Heart right ventricle (tissue), 16 donors: Measurements from ENCODE around the gene ZAP70. TPM values are rescaled to one million over a fixed set of nuclear protein-coding genes. Genes with fewer than 3 reads are reported as not detected.

ENCODE experiments used
- ATAC-seq, 8 donors: fragments of 200-7000 bp; cut with Tn5 transposase; one replicate each; pipeline ENCODE4 v1.9.1; 2020; ENCODE audit warnings: mild to moderate bottlenecking in 8 of 8, moderate library complexity in 8 of 8, moderate number of reproducible peaks in 1 of 8
- DNase-seq, 2 donors: peaks; one replicate each; pipeline ENCODE4 v3.0.0-alpha.2; 2020
- H3K27ac ChIP-seq, 10 donors: fragments of 200-600 bp; sonication (generic) in 2 of 10; one replicate each; pipeline versions ENCODE4 v1.5.0 to v1.8.0; 2020 to 2022; ENCODE audit warnings: mild to moderate bottlenecking in 3 of 10
- H3K27me3 ChIP-seq, 7 donors: fragments of 200-600 bp; one replicate each; pipeline ENCODE4 v1.8.0; 2021 to 2022; ENCODE audit warnings: mild to moderate bottlenecking in 2 of 7
- H3K36me3 ChIP-seq, 9 donors: fragments of 200-600 bp; sonication (generic) in 1 of 9; one replicate each; pipeline versions ENCODE4 v1.5.0 to v1.8.0; 2020 to 2022; ENCODE audit warnings: mild to moderate bottlenecking in 2 of 9
- H3K4me1 ChIP-seq, 9 donors: fragments of 200-600 bp; sonication (generic) in 1 of 9; one replicate each; pipeline versions ENCODE4 v1.5.0 to v1.8.0; 2020 to 2022; ENCODE audit warnings: mild to moderate bottlenecking in 4 of 9
- H3K4me3 ChIP-seq, 10 donors: fragments of 200-600 bp; sonication (generic) in 2 of 10; one replicate each; pipeline versions ENCODE4 v1.5.0 to v1.8.0; 2020 to 2022; ENCODE audit warnings: mild to moderate bottlenecking in 7 of 10, moderate library complexity in 2 of 10
- H3K9me3 ChIP-seq, 11 donors: fragments of 200-600 bp in 10 of 11; sonication (generic) in 2 of 11; one replicate each; pipeline versions ENCODE4 v1.5.0 to v1.8.0; 2013 to 2022; ENCODE audit warnings: mild to moderate bottlenecking in 2 of 11, control low read depth in 1 of 11, moderate library complexity in 1 of 11
- CTCF ChIP-seq, 9 donors: fragments of 200-600 bp; sonication (generic) in 2 of 9; IDR thresholded peaks; one replicate each; pipeline versions ENCODE4 v1.5.0 to v1.8.0; 2021 to 2022; ENCODE audit warnings: antibody characterized with exemption in 9 of 9, mild to moderate bottlenecking in 5 of 9, moderate library complexity in 1 of 9
- WGBS, 2 donors: extraction: QIAGEN DNeasy Blood & Tissue Kit; methylation state at CpG; one replicate each; pipeline ENCODE4 v1.1.7; 2013; ENCODE audit warnings: inconsistent platforms in 1 of 2; 5-methylcytosine and 5-hydroxymethylcytosine counted together
- intact Hi-C, 10 donors: fragments of 100-400 bp; cut with DNase I; formaldehyde crosslinking; loops; one replicate each; pipeline versions ENCODE4 v1.11.1 to v1.14.2; 2022
- polyA plus RNA-seq, 2 donors: library from polyadenylated mRNA; stranded (reverse); fragments of 200-250 nt; gene quantifications; one replicate each; pipeline ENCODE4 v1.2.3, GENCODE V29; 2013
- total RNA-seq, 10 donors: library from RNA; stranded (reverse); fragmentation: NEBNext Ultra II Directional in 3 of 10; extraction: Animal tissue kit (Norgen Biotek cat#: 25700) in 3 of 10; gene quantifications; one replicate each; pipeline versions ENCODE4 v1.2.1 to v1.2.4, GENCODE V29; 2021 to 2023
- donor health status: Arrhythmogenic right ventricular cardiomyopathy.
- donor health status: ischemic (EF 13 %, LVEDD 7.1; RV severe dilation, severe dysfunction).
- donor health status: healthy with polysubstance abuse.
- donor health status: DM: no; HTN: yes; CAD: no.
- donor health status: DM: no; HTN: no; CAD: no.
- donor health status: ischemic (EF 25% LVEDD 6.9; RV normal size, moderate dysfunction).
- donor health status: ischemic (EF 25% LVEDD 5.7; RV mildly dilated, moderate dysfunction).
- donor health status: healthy.
- donor health status: DM: yes; HTN: yes; CAD: no.
- donor health status: Ischemic cardiomyopathy.
- donor health status: ischemic (EF 35%, LVEDD 5.7; RV mildly dilated, moderate dysfunction).
- donor health status: nonischemic (EF 11% LVEDD 7.7; RV severe dilation, severe dysfunction).
- donor health status: DM: yes; HTN: yes; CAD: no.
- donor health status: PGD.
- donor health status: ischemic (EF 29% LVEDD 5.4; RV normal size, mild dysfunction).
- donor health status: nonischemic (EF 23%, LVEDD 6.1; RV moderate dilation, normal function).

ZAP70 gene
- total and polyA plus RNA-seq, 12 donors, result 0.42 to 8.7 (median 0.67) TPM

GRCh38 chr2:97788986-97789644 lies 75.7 kb downstream of the ZAP70 start:
- Histone ChIP-seq H3K27ac (no peak overlapping the region), H3K36me3 (peaks cover 0 to 84% (median 19%) of the 10 kb centered on the region in 9 donors), H3K4me3 (no peak overlapping the region), H3K9me3 (no peaks in the 10 kb centered on the region), H3K4me1 (peaks cover 0 to 10% (median 0%) of the 10 kb centered on the region in 9 donors), H3K27me3 (no peaks in the 10 kb centered on the region)
- DNase-seq, result no peak
- 72 to 82% methylated on average over 7 of the region's 7 CpGs for WGBS, 2 donors
- intact Hi-C loops, result no loop called here
- ATAC-seq, result peak in 6 of 8 donors; percentile 19 to 75 (median 56)
- no peak for TF ChIP-seq CTCF (IDR thresholded peaks at IDR 0.05)

Other genes with a start within 250 kb of the ZAP70 start
- gene ANKRD36B, start 123.7 kb upstream of the ZAP70 start, total RNA-seq, result 1 to 10 TPM; 2.2 to 6.7 (median 4.1) TPM
- 10 to 100 TPM in 1 of 2 donors, under 1 TPM in 1; 0.80 to 20.5 TPM for gene ANKRD36B, start 123.7 kb upstream of the ZAP70 start, polyA plus RNA-seq
- gene COX5B, start 67.5 kb upstream of the ZAP70 start, total RNA-seq, result 1,000 to 10,000 TPM in 9 of 10 donors, 100 to 1,000 TPM in 1; 886 to 1,398 (median 1,288) TPM
- gene COX5B, start 67.5 kb upstream of the ZAP70 start, polyA plus RNA-seq, result 1,000 to 10,000 TPM; 1,705 to 5,403 TPM
- gene ACTR1B, start 49.5 kb upstream of the ZAP70 start, total RNA-seq, result 10 to 100 TPM; 62.8 to 78.1 (median 71.4) TPM
- 10 to 100 TPM; 43.4 to 87.5 TPM for gene ACTR1B, start 49.5 kb upstream of the ZAP70 start, polyA plus RNA-seq
- 1 to 10 TPM; 1.5 to 4.4 (median 2.9) TPM for gene C2orf92, start 43.9 kb upstream of the ZAP70 start, total RNA-seq
- gene C2orf92, start 43.9 kb upstream of the ZAP70 start, polyA plus RNA-seq, result 10 to 100 TPM in 1 of 2 donors, under 1 TPM in 1; 0.83 to 25.4 TPM